ENCODE data around the gene CTNNA2.

CTNNA2 gene

GRCh38 chr2:80328159-80328571 is 815.3 kb downstream of the CTNNA2 start:
- DNase-seq (ENCODE audit: low spot score): no peak

- DNase-seq (ENCODE audit: low spot score): no peak
Measured at GRCh38 chr2:80329491-80329890, 816.6 kb downstream of the CTNNA2 start.

GRCh38 chr2:80330527-80331450 is 817.9 kb downstream of the CTNNA2 start:
- no peak for DNase-seq (ENCODE audit: low spot score)

GRCh38 chr2:80333886-80334285 is 821.0 kb downstream of the CTNNA2 start:
- DNase-seq (ENCODE audit: low spot score): no peak

GRCh38 chr2:80335411-80335810 is 822.6 kb downstream of the CTNNA2 start:
- DNase-seq (ENCODE audit: low spot score): no peak

GRCh38 chr2:80338794-80339193 is 825.9 kb downstream of the CTNNA2 start:
- no peak for DNase-seq (ENCODE audit: low spot score)

- DNase-seq (ENCODE audit: low spot score): no peak
Measured at GRCh38 chr2:80340022-80340421, 827.2 kb downstream of the CTNNA2 start.

- no peak for DNase-seq (ENCODE audit: low spot score)
Measured at GRCh38 chr2:80348078-80348477, 835.2 kb downstream of the CTNNA2 start.

- no peak for DNase-seq (ENCODE audit: low spot score)
Measured at GRCh38 chr2:80348953-80349352, 836.1 kb downstream of the CTNNA2 start.

- no peak for DNase-seq (ENCODE audit: low spot score)
Measured at GRCh38 chr2:80351231-80351630, 838.4 kb downstream of the CTNNA2 start.

- no peak for DNase-seq (ENCODE audit: low spot score)
Measured at GRCh38 chr2:80354858-80355257, 842.0 kb downstream of the CTNNA2 start.

GRCh38 chr2:80361904-80362303 is 849.1 kb downstream of the CTNNA2 start:
- DNase-seq (ENCODE audit: low spot score): no peak

- DNase-seq (ENCODE audit: low spot score): no peak
Measured at GRCh38 chr2:80363330-80363729, 850.5 kb downstream of the CTNNA2 start.

- no peak for DNase-seq (ENCODE audit: low spot score)
Measured at GRCh38 chr2:80363791-80364349, 851.0 kb downstream of the CTNNA2 start.

- DNase-seq (ENCODE audit: low spot score): no peak
Measured at GRCh38 chr2:80364524-80365212, 851.8 kb downstream of the CTNNA2 start.

- no peak for DNase-seq (ENCODE audit: low spot score)
Measured at GRCh38 chr2:80365762-80366161, 852.9 kb downstream of the CTNNA2 start.

GRCh38 chr2:80370375-80371009 is 857.6 kb downstream of the CTNNA2 start:
- DNase-seq (ENCODE audit: low spot score): no peak

GRCh38 chr2:80374105-80374504 is 861.3 kb downstream of the CTNNA2 start:
- DNase-seq (ENCODE audit: low spot score): no peak

- DNase-seq (ENCODE audit: low spot score): no peak
Measured at GRCh38 chr2:80377071-80377470, 864.2 kb downstream of the CTNNA2 start.

GRCh38 chr2:80380736-80381135 is 867.9 kb downstream of the CTNNA2 start:
- no peak for DNase-seq (ENCODE audit: low spot score)

- no peak for DNase-seq (ENCODE audit: low spot score)
Measured at GRCh38 chr2:80381666-80382065, 868.8 kb downstream of the CTNNA2 start.

- DNase-seq (ENCODE audit: low spot score): peak; percentile 14
Measured at GRCh38 chr2:80392441-80392840, 879.6 kb downstream of the CTNNA2 start.

Measured in AG08396 (cell line).